ENCODE results near the gene GDNF.

- TF ChIP-seq CTCF (conservative IDR thresholded peaks at IDR 0.05; ENCODE audit: low read depth, low read length): no peak
- no peak for TF ChIP-seq EZH2 (IDR thresholded peaks at IDR 0.05; ENCODE audit: borderline replicate concordance, low read depth, low read length, poor library complexity, severe bottlenecking)
These were observed 52.1 kb downstream of the GDNF start for GRCh38 chr5:37787742-37788141.

All from A673 (cell line).